GM12801 (cell line): ENCODE measurements around the gene RNASE3.
"Not testable (repeated sequence)": the region's sequence is repeated elsewhere in the genome, so short reads cannot be mapped to it uniquely, and the experiment has no call there.

ENCODE experiments used
- CTCF ChIP-seq: IDR thresholded peaks from one replicate; pipeline ENCODE4 v1.5.1; 2011; ENCODE audit warnings: control low read depth; ENCODE audit not compliant: insufficient read length; ENCODE audit errors: extremely low read depth

RNASE3 gene

GRCh38 chr14:20891126-20891825 is at the start of gene RNASE3:
Gene RNASE3 (plus strand): TSS chr14:20891385. CDS start chr14:20891687, 302 bp downstream.
- not testable (repeated sequence) for TF ChIP-seq CTCF

- TF ChIP-seq CTCF = no peak
These were observed 44.6 kb upstream of the RNASE3 start for GRCh38 chr14:20846560-20846959.

- no peak for TF ChIP-seq CTCF
These were observed 42.8 kb upstream of the RNASE3 start for GRCh38 chr14:20848316-20848954.

GRCh38 chr14:20848955-20849570 is 42.1 kb upstream of the RNASE3 start:
- TF ChIP-seq CTCF = no peak

GRCh38 chr14:20853042-20853441 is 38.1 kb upstream of the RNASE3 start:
- TF ChIP-seq CTCF = no peak

GRCh38 chr14:20855652-20856291 is 35.4 kb upstream of the RNASE3 start:
- TF ChIP-seq CTCF = no peak

- TF ChIP-seq CTCF = no peak
These were observed 34.0 kb upstream of the RNASE3 start for GRCh38 chr14:20857207-20857606.
